Mesenchymal stem cell (in vitro differentiated cells and primary cell): ENCODE measurements around the gene ITGA1.

Experiments
- DNase-seq: peaks from one replicate; pipeline ENCODE4 v3.0.0-alpha.2; 2013
- H2AFZ ChIP-seq: one replicate; pipeline ENCODE4 v1.6.1; 2013; ENCODE audit warnings: low read depth, mild to moderate bottlenecking, control low read depth, inconsistent platforms, low read length, moderate library complexity
- H2AK5ac ChIP-seq: 2 replicates; pipeline ENCODE4 v1.6.1; 2013; ENCODE audit warnings: low read length, moderate library complexity, mild to moderate bottlenecking, inconsistent platforms; ENCODE audit not compliant: severe bottlenecking
- H2BK120ac ChIP-seq: one replicate; pipeline ENCODE4 v1.6.1; 2013; ENCODE audit warnings: low read depth, mild to moderate bottlenecking, inconsistent platforms, low read length, moderate library complexity
- H2BK12ac ChIP-seq, 2 experiments: one replicate each; pipeline ENCODE4 v1.6.1; 2013; ENCODE audit warnings: inconsistent platforms in 2 of 2, low read length in 2 of 2, mild to moderate bottlenecking in 2 of 2, moderate library complexity in 2 of 2, control low read depth in 1 of 2
- H2BK15ac ChIP-seq: one replicate; pipeline ENCODE4 v1.6.1; 2013; ENCODE audit warnings: mild to moderate bottlenecking, low read depth, inconsistent platforms; ENCODE audit not compliant: poor library complexity, severe bottlenecking
- H2BK5ac ChIP-seq: 2 replicates; pipeline ENCODE4 v1.6.1; 2013; ENCODE audit warnings: low read depth, mild to moderate bottlenecking, low read length, control low read depth, inconsistent platforms; ENCODE audit not compliant: poor library complexity, severe bottlenecking
- H3K14ac ChIP-seq, 2 experiments: one replicate each; pipeline ENCODE4 v1.6.1; 2013; ENCODE audit warnings: inconsistent platforms in 2 of 2, low read length in 2 of 2, control low read depth in 1 of 2, mild to moderate bottlenecking in 1 of 2, moderate library complexity in 1 of 2
- H3K18ac ChIP-seq, 2 experiments: one replicate each; pipeline ENCODE4 v1.6.1; 2013; ENCODE audit warnings: inconsistent platforms in 2 of 2, low read length in 2 of 2, control low read depth in 1 of 2, low read depth in 1 of 2, mild to moderate bottlenecking in 1 of 2
- H3K23ac ChIP-seq, 2 experiments: one replicate each; pipeline ENCODE4 v1.6.1; 2013; ENCODE audit warnings: inconsistent platforms in 2 of 2, low read length in 2 of 2, mild to moderate bottlenecking in 2 of 2, moderate library complexity in 2 of 2, control low read depth in 1 of 2
- H3K27ac ChIP-seq: 2 replicates; pipeline ENCODE4 v1.5.1; 2013; ENCODE audit warnings: mild to moderate bottlenecking, moderate library complexity, low read length, control low read depth, inconsistent platforms; ENCODE audit not compliant: poor library complexity, severe bottlenecking
- H3K27me3 ChIP-seq, 2 experiments: 2 replicates each; pipeline versions ENCODE4 v1.6.1 to v1.7.0; 2013; ENCODE audit warnings: low read length in 2 of 2, mild to moderate bottlenecking in 2 of 2, moderate library complexity in 2 of 2, control low read depth in 1 of 2, inconsistent platforms in 1 of 2; ENCODE audit not compliant: control insufficient read depth in 1 of 2, insufficient read depth in 1 of 2
- H3K36me3 ChIP-seq, 2 experiments: 2 replicates each; pipeline versions ENCODE4 v1.6.1 to v1.7.0; 2013; ENCODE audit warnings: low read length in 2 of 2, control low read depth in 1 of 2, inconsistent platforms in 1 of 2, low read depth in 1 of 2, mild to moderate bottlenecking in 1 of 2; ENCODE audit not compliant: insufficient read depth in 2 of 2, control insufficient read depth in 1 of 2
- H3K4ac ChIP-seq, 2 experiments: one replicate each; pipeline ENCODE4 v1.6.1; 2013; ENCODE audit warnings: inconsistent platforms in 2 of 2, low read length in 2 of 2, mild to moderate bottlenecking in 2 of 2, moderate library complexity in 2 of 2, control low read depth in 1 of 2, low read depth in 1 of 2
- H3K4me1 ChIP-seq: 2 replicates; pipeline ENCODE4 v1.6.1; 2013; ENCODE audit warnings: low read depth, low read length, control low read depth; ENCODE audit not compliant: control insufficient read depth, insufficient read depth
- H3K4me2 ChIP-seq: 2 replicates; pipeline ENCODE4 v1.6.1; 2013; ENCODE audit warnings: low read length, mild to moderate bottlenecking, inconsistent platforms; ENCODE audit not compliant: poor library complexity, severe bottlenecking
- H3K4me3 ChIP-seq, 2 experiments: 2 replicates each; pipeline versions ENCODE4 v1.5.1 to v1.7.0; 2013; ENCODE audit warnings: low read length in 2 of 2, mild to moderate bottlenecking in 2 of 2, control low read depth in 1 of 2, low read depth in 1 of 2; ENCODE audit not compliant: insufficient read depth in 1 of 2
- H3K79me1 ChIP-seq: replicated peaks from 2 replicates; pipeline ENCODE4 v1.6.1; 2013; ENCODE audit warnings: mild to moderate bottlenecking, control low read depth, low read length, inconsistent platforms; ENCODE audit not compliant: poor library complexity, severe bottlenecking
- H3K9ac ChIP-seq: 2 replicates; pipeline ENCODE4 v1.7.0; 2013; ENCODE audit warnings: mild to moderate bottlenecking, low read length, moderate library complexity
- H3K9me3 ChIP-seq: 2 replicates; pipeline ENCODE4 v1.7.0; 2013; ENCODE audit warnings: mild to moderate bottlenecking, low read length; ENCODE audit not compliant: control insufficient read depth
- H4K8ac ChIP-seq: one replicate; pipeline ENCODE4 v1.6.1; 2013; ENCODE audit warnings: inconsistent platforms, mild to moderate bottlenecking, low read length, moderate library complexity
- H4K91ac ChIP-seq: one replicate; pipeline ENCODE4 v1.6.1; 2013; ENCODE audit warnings: mild to moderate bottlenecking, low read length, inconsistent platforms
- WGBS: methylation state at CpG from one replicate; pipeline ENCODE4 v1.1.7; 2013; ENCODE audit warnings: mixed read lengths; 5-methylcytosine and 5-hydroxymethylcytosine counted together

The ITGA1 gene

DNA sequence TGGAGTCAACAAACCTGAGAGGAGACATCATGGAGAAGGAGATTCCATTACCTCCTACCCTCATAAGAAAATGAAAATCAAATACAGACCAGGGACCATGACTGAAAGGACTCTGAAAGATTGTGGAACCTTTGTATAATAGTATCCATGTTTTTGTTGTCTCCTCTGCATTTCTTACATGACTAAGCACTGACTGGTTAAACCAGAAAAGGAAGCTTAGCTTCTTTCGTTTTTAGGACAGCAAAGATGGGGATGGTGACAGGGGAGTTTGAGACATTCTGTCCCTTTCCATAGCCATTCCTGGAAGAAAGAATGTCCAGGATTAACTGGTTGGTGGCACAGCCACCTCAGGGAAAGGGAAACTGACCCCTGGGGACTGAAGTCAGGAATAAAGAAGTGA lies 22.2 kb downstream of the ITGA1 start:
- Histone ChIP-seq H3K4me2 (no peak overlapping the region), H3K4me1 (peaks cover 5% of the 10 kb centered on the region), H3K9me3 (no peaks in the 10 kb centered on the region), H4K91ac (peak overlapping the region; percentile 50), H3K9ac (peak overlapping the region; percentile 70), H2BK5ac (no peak overlapping the region), H2BK15ac (no peak overlapping the region), H4K8ac (no peak overlapping the region), H2BK12ac (no peak overlapping the region), H3K18ac (peak overlapping the region in 1 of 2 experiments; percentile 89), H2BK120ac (peak overlapping the region; percentile 97), H3K4ac (peak overlapping the region in 1 of 2 experiments; percentile 94), H3K36me3 (peaks cover 0 to 10% of the 10 kb centered on the region in 2 experiments), H2AFZ (no peak overlapping the region), H3K27me3 (no peaks in the 10 kb centered on the region), H3K23ac (no peak overlapping the region), H3K4me3 (no peak overlapping the region), H3K27ac (peak overlapping the region; percentile 62), H2AK5ac (peak overlapping the region; percentile 4), H3K14ac (no peak overlapping the region), H3K79me1 (peaks cover 12% of the 10 kb centered on the region)
- 0% methylated on average over 1 of the region's 1 CpG for WGBS
- peak; percentile 76 for DNase-seq

DNA sequence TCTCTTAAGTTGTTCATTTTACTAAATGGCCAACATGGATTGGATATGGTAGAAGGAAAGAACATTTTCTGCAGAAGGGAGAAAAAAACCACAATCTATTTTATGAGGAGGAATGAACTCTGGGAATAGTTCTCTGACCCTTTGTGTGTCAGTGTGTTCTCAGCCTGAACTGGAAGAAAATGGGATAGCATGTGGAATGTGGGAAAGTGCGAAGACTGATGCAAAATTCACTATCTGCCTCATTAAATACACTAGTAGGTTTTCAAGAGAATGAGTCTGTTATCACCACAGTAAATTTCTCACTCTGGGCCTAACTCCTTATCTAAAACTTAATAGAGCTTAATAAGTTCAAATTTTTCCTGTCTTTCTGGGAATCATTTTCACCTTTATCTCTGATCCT lies 22.7 kb downstream of the ITGA1 start:
- H3K79me1 ChIP-seq = peaks cover 10% of the 10 kb centered on the region
- H2AFZ ChIP-seq = no peak overlapping the region
- H2AK5ac ChIP-seq = no peak overlapping the region
- peak overlapping the region; percentile 97 for H2BK120ac ChIP-seq
- H2BK15ac ChIP-seq = no peak overlapping the region
- H3K18ac ChIP-seq = no peak overlapping the region
- no peak overlapping the region for H2BK5ac ChIP-seq
- H3K36me3 ChIP-seq = peaks cover 0 to 5% of the 10 kb centered on the region in 2 experiments
- H3K14ac ChIP-seq = no peak overlapping the region
- no peak overlapping the region for H4K8ac ChIP-seq
- no peak overlapping the region for H4K91ac ChIP-seq
- H2BK12ac ChIP-seq = no peak overlapping the region
- H3K4me1 ChIP-seq = peaks cover 5% of the 10 kb centered on the region
- DNase-seq = no peak
- no CpG with 5 or more reads among the region's 1 CpG for WGBS
- H3K4ac ChIP-seq = no peak overlapping the region
- peak overlapping the region; percentile 70 for H3K9ac ChIP-seq
- H3K27me3 ChIP-seq = no peaks in the 10 kb centered on the region
- no peak overlapping the region for H3K4me3 ChIP-seq
- H3K27ac ChIP-seq = peak overlapping the region; percentile 2
- H3K4me2 ChIP-seq = no peak overlapping the region
- no peaks in the 10 kb centered on the region for H3K9me3 ChIP-seq
- no peak overlapping the region for H3K23ac ChIP-seq

DNA sequence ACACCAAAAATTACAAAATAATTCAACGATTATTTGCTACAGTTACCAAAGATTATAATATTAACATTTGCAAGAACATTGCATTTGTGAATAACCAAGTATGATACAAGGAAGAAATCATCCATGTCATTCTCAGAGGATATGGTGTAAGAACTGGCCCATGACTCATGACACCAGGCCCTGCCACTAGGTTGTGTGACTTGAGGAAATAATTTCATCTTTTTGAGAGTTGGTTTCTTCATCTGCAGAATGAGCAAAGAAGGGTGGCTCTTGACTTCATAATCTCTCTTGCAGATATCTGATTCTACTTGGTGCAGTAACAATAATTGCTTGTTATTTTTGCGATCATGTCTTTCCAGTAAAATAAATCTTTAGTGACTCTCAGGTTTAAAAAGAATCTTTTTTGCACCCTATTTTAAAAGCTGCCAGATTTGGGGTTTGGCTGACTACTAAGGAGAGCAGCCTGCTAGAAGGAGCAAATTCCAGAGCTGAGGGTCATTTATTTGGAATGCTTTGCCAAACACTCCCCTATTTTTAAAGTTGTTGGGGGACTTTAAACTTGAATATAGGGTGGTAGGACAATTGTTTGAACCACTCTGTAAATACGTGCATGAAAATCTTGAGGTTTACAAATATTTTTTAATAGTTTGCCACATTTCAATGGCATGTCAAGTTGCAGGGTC lies 23.5 kb downstream of the ITGA1 start:
- H4K8ac ChIP-seq = no peak overlapping the region
- H3K4me3 ChIP-seq = no peak overlapping the region
- H3K4ac ChIP-seq = no peak overlapping the region
- H3K79me1 ChIP-seq = peaks cover 10% of the 10 kb centered on the region
- H3K4me2 ChIP-seq = no peak overlapping the region
- H3K27ac ChIP-seq = peak overlapping the region; percentile 28
- peak overlapping the region; percentile 70 for H3K9ac ChIP-seq
- H3K36me3 ChIP-seq = no peaks in the 10 kb centered on the region
- no peak overlapping the region for H3K14ac ChIP-seq
- no peak overlapping the region for H3K18ac ChIP-seq
- H4K91ac ChIP-seq = no peak overlapping the region
- H3K23ac ChIP-seq = no peak overlapping the region
- no peak overlapping the region for H2BK5ac ChIP-seq
- H2BK120ac ChIP-seq = no peak overlapping the region
- no peaks in the 10 kb centered on the region for H3K27me3 ChIP-seq
- H2AK5ac ChIP-seq = no peak overlapping the region
- peaks cover 5% of the 10 kb centered on the region for H3K4me1 ChIP-seq
- DNase-seq = peak; percentile 86
- H2BK12ac ChIP-seq = no peak overlapping the region
- no CpG with 5 or more reads among the region's 3 CpGs for WGBS
- no peaks in the 10 kb centered on the region for H3K9me3 ChIP-seq
- no peak overlapping the region for H2BK15ac ChIP-seq
- H2AFZ ChIP-seq = no peak overlapping the region

DNA sequence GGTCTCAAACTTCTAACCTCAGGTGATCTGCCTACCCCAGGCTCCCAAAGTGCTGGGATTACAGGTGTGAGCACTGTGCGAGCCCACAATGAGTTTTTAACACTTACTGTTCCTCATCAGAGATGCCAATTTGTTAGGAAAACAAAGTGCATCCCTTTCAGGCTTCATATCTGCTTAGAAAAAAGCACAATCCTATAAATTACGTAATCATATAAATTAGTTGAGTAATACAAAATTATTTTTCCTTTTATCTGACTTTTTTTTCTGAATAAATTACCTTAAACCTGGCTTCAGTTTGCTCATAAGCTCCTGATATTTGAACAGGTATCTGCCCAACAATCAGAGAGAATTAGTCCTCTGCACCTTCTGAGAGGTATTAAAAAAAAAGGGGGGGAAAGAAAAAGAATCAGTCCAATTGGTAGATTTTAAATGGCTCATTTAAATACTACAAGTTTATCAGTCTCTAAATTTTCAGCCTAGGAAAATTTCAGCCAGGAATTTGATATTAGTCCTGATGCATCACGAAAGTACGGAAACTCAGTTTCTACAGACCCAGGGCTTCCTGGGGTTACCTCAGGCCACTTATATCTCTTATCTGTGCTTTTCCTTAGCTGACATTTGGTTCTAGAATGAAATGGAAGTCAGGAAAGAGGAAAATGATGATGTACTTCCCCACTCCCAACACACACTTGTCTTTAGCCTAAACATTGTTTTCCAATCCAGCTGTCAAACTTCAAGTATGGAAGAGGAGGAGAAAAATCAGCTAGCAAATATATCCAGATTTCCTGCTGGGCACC lies 26.8 kb downstream of the ITGA1 start:
- Histone ChIP-seq H3K4ac (no peak overlapping the region), H3K27ac (no peak overlapping the region), H2BK12ac (no peak overlapping the region), H3K4me3 (no peak overlapping the region), H3K4me1 (peaks cover 2% of the 10 kb centered on the region), H4K8ac (peak overlapping the region; percentile 37), H4K91ac (no peak overlapping the region), H3K9ac (no peak overlapping the region), H3K18ac (no peak overlapping the region), H3K79me1 (peaks cover 9% of the 10 kb centered on the region), H3K9me3 (no peaks in the 10 kb centered on the region), H2BK120ac (no peak overlapping the region), H2BK15ac (no peak overlapping the region), H3K27me3 (no peaks in the 10 kb centered on the region), H2AK5ac (no peak overlapping the region), H3K14ac (no peak overlapping the region), H2BK5ac (no peak overlapping the region), H3K36me3 (no peaks in the 10 kb centered on the region), H3K23ac (no peak overlapping the region), H2AFZ (no peak overlapping the region), H3K4me2 (no peak overlapping the region)
- WGBS = 91% methylated on average over 3 of the region's 4 CpGs
- no peak for DNase-seq
